Activated CD4-positive, alpha-beta T cell treated with anti-CD3 and anti-CD28 coated beads for 4 hours (primary cell): ENCODE measurements around the gene SLC44A4.
"Not testable (repeated sequence)": the region's sequence is repeated elsewhere in the genome, so short reads cannot be mapped to it uniquely, and the experiment has no call there.

Experiments
- DNase-seq, 2 donors: peaks; one replicate each; pipeline ENCODE4 v3.0.0-alpha.2; 2020

The SLC44A4 gene

GRCh38 chr6:31851980-31852718 is 26.6 kb downstream of the SLC44A4 start:
- not testable (repeated sequence) for DNase-seq

GRCh38 chr6:31851485-31851832 is 27.3 kb downstream of the SLC44A4 start:
- DNase-seq, result no peak

- no peak for DNase-seq
These were observed 27.9 kb downstream of the SLC44A4 start for GRCh38 chr6:31850765-31851484.

GRCh38 chr6:31847276-31847978 is 31.4 kb downstream of the SLC44A4 start:
- no peak for DNase-seq

- DNase-seq, result no peak
These were observed 34.3 kb downstream of the SLC44A4 start for GRCh38 chr6:31844507-31844906.

GRCh38 chr6:31842053-31842452 is 36.7 kb downstream of the SLC44A4 start:
- DNase-seq, result no peak

- DNase-seq, result not testable (repeated sequence)
These were observed 39.0 kb downstream of the SLC44A4 start for GRCh38 chr6:31839779-31840126.

GRCh38 chr6:31838968-31839367 is 39.8 kb downstream of the SLC44A4 start:
- DNase-seq, result no peak

- DNase-seq, result not testable (repeated sequence)
These were observed 40.7 kb downstream of the SLC44A4 start for GRCh38 chr6:31838114-31838553.

GRCh38 chr6:31837369-31838113 is 41.3 kb downstream of the SLC44A4 start:
- DNase-seq, result no peak

GRCh38 chr6:31836474-31837368 is 42.1 kb downstream of the SLC44A4 start:
- no peak for DNase-seq

GRCh38 chr6:31836047-31836473 is 42.7 kb downstream of the SLC44A4 start:
- DNase-seq, result no peak

- DNase-seq, result peak; percentile 80 to 81
These were observed 44.2 kb downstream of the SLC44A4 start for GRCh38 chr6:31834367-31835250.

GRCh38 chr6:31831350-31832215 is 47.2 kb downstream of the SLC44A4 start:
- no peak for DNase-seq

- no peak for DNase-seq
These were observed 47.9 kb downstream of the SLC44A4 start for GRCh38 chr6:31830886-31831335.

GRCh38 chr6:31829633-31830283 is 49.0 kb downstream of the SLC44A4 start:
- DNase-seq, result no peak

GRCh38 chr6:31827286-31828079 is 51.3 kb downstream of the SLC44A4 start, which contains the start of gene HSPA1B:
HSPA1B (plus strand) TSS chr6:31827738; CDS start chr6:31827951, 213 bp downstream.
- peak; percentile 80 to 86 for DNase-seq

GRCh38 chr6:31826793-31827285 is 52.0 kb downstream of the SLC44A4 start:
- peak in 1 of 2 donors; percentile 37 for DNase-seq
